ENCODE results near the gene ERN1.

The ERN1 gene

DNA sequence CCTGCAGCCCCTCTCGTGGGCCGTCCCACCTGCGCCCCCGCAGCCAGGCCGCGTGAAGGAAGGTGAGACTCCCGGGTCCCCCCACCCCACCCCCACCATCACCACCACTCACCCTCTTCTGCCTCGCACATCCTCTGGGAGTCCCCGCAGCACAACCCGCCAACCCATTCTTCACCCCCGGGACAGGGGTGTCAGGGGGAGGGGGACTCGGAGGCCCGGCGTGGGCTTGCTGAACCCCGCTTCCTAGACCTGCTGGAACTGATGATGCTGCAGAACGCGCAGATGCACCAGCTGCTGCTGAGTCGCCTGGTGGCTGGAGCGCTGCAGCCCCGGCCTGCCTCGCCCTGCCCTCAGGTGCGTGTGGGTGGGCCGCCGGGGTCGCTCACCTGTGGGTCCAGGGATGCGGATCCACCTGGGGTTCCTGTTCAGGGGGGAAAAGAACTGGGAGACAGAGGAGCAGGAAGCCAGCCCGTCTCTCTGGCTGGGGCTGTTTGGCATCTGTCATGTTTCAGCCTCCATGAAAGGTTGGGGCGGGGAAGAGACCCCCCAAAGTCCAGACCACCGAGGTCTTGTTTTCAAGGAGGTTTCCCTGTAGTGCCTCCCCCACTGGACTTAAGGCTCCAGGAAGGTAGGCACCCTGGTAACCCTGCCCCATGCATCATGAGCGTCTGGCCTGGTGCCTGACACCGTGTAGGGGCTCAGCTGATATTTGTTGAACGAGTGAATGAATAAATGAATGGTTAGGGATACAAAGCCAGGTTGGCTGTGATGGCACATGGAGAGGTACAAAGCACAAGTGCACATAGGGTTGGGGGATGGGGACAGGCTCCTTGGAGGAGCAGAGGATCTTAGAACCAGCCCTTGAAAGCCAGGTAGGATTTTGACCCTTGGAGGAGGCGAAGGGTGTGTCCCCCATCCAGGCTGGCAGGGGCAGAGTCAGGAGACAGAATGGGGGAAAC lies 130.9 kb downstream of the ERN1 start:
- TF ChIP-seq EZH2phosphoT487 (IDR thresholded peaks at IDR 0.05; ENCODE audit: low read length) = no peak
- Histone ChIP-seq H3F3A (ENCODE audit: insufficient read depth, low read length) (no peaks in the 10 kb centered on the region), H3K36me3 (replicated peaks; ENCODE audit: insufficient read depth, low read length) (no peaks in the 10 kb centered on the region), H4K20me1 (ENCODE audit: insufficient read depth, low read length) (no peaks in the 10 kb centered on the region), H3K9me2 (replicated peaks; ENCODE audit: insufficient read depth, low read length) (no peaks in the 10 kb centered on the region), H2AFZ (ENCODE audit: low read length) (peak overlapping the region; percentile 77), H3K4me1 (ENCODE audit: low read length) (no peaks in the 10 kb centered on the region), H3K9ac (ENCODE audit: low read length) (no peak overlapping the region; the same call in 1 of the 2 replicates), H3K27ac (ENCODE audit: low read length) (no peak overlapping the region), H3K4me2 (ENCODE audit: low read depth, low read length) (peak overlapping the region; percentile 83), H3K27me3 (replicated peaks; ENCODE audit: insufficient read depth, low read length) (no peaks in the 10 kb centered on the region), H3K9me3 (replicated peaks; ENCODE audit: insufficient read depth, low read length) (no peaks in the 10 kb centered on the region), H3K4me3 (ENCODE audit: low read length) (peak overlapping the region; percentile 70), H3K79me2 (ENCODE audit: low read length) (no peaks in the 10 kb centered on the region)
- DNase-seq = peak; percentile 59

DNA sequence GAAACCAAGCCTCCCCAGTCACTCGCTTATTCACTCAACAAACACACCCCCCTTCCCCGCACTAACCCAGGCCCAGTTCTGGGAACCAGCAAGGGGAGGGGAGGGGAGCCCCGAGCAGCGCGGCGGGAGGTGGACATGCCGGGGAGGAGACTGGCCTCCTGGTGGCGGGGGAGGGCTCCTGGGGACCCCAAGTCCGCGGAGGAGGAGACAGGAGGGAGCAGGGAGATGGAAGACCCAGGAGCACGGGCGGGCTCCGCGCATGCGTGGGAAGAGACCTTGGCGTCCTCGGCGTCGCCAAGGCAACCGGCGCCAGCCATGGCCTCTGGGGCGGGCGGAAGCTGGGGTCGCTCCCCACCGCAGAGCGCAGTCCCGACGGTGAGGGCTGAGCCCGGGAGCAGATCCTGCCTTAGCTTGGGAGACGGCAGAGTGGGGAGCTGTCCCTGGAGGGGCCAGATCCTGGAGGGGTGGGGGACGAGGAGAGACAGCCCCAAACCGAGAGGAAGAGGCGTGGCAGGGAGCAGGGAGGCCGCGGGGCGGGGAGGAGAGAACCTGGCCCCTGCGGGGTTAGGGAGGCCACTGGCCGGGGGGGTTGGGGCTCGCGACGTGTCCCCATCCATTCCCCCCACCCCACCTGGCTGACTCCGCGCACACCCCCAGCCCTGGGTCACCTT lies 131.8 kb downstream of the ERN1 start, which contains the start of gene PRR29:
PRR29 (plus strand) TSS at position 302 of the 671 bp plus-strand sequence; CDS start at position 316, 14 bp downstream.
- Histone ChIP-seq H2AFZ (ENCODE audit: low read length) (peak within 1 kb of the TSS; percentile 77), H3K27me3 (replicated peaks; ENCODE audit: insufficient read depth, low read length) (no peaks in the 10 kb centered on the region)
- DNase-seq = peak; percentile 49

DNA sequence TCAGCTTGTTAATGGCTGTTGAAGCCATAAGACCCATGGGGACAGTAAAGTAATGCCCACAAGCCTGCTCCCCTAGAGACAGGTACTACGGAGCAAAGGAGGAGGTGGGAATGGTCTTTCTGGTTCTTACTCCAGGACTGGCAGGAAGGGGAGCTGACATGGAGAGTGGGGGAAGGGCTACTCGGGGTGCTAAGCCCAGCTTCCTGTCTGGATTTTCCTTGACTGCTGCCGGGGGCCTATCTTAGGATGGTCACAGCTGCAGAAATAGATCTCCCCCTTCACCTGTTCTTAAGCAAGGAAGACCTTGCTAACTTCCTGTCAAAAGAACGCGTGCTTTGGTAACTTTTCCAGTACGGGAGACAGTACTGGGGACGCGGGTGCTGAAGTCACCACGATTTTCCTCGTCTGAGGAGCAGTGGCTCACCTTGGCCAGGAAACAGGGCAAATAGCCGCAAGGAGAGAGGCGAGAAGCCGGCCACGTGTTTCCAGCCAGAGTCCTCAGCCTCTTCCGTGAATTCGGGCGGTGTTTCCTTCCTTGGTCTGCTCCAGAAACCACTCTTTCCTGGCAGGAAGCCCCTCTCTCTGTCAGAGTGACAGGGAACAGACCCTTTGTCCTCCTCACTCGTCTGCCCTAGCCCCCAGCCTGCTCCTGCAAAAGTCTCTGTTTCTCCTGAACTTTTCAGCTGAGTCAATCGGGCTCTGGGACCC lies 132.4 kb downstream of the ERN1 start:
- no peaks in the 10 kb centered on the region for H3K79me2 ChIP-seq (ENCODE audit: low read length)
- H3K9ac ChIP-seq (ENCODE audit: low read length) = no peak overlapping the region
- no peaks in the 10 kb centered on the region for H4K20me1 ChIP-seq (ENCODE audit: insufficient read depth, low read length)
- H3K4me3 ChIP-seq (ENCODE audit: low read length) = no peak overlapping the region; the same call in 1 of the 2 replicates
- no peak for TF ChIP-seq EZH2 (optimal IDR thresholded peaks at IDR 0.05; ENCODE audit: low read depth, low read length)
- TF ChIP-seq EZH2phosphoT487 (IDR thresholded peaks at IDR 0.05; ENCODE audit: low read length) = no peak
- TF ChIP-seq, protein P1, sequence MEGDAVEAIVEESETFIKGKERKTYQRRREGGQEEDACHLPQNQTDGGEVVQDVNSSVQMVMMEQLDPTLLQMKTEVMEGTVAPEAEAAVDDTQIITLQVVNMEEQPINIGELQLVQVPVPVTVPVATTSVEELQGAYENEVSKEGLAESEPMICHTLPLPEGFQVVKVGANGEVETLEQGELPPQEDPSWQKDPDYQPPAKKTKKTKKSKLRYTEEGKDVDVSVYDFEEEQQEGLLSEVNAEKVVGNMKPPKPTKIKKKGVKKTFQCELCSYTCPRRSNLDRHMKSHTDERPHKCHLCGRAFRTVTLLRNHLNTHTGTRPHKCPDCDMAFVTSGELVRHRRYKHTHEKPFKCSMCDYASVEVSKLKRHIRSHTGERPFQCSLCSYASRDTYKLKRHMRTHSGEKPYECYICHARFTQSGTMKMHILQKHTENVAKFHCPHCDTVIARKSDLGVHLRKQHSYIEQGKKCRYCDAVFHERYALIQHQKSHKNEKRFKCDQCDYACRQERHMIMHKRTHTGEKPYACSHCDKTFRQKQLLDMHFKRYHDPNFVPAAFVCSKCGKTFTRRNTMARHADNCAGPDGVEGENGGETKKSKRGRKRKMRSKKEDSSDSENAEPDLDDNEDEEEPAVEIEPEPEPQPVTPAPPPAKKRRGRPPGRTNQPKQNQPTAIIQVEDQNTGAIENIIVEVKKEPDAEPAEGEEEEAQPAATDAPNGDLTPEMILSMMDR (IDR thresholded peaks at IDR 0.05; ENCODE audit: low read length) = no peak
- no peaks in the 10 kb centered on the region for H3K9me3 ChIP-seq (replicated peaks; ENCODE audit: insufficient read depth, low read length)
- DNase-seq = no peak
- H3K27me3 ChIP-seq (replicated peaks; ENCODE audit: insufficient read depth, low read length) = 0 out of 2 replicates have a peak, but pooled peaks cover 1% of the 10 kb centered on the region
- no peak overlapping the region for H3K27ac ChIP-seq (ENCODE audit: low read length)
- H3K4me2 ChIP-seq (ENCODE audit: low read depth, low read length) = no peak overlapping the region
- no peaks in the 10 kb centered on the region for H3K9me2 ChIP-seq (replicated peaks; ENCODE audit: insufficient read depth, low read length)
- H2AFZ ChIP-seq (ENCODE audit: low read length) = no peak overlapping the region
- H3K36me3 ChIP-seq (replicated peaks; ENCODE audit: insufficient read depth, low read length) = no peaks in the 10 kb centered on the region
- H3K4me1 ChIP-seq (ENCODE audit: low read length) = no peaks in the 10 kb centered on the region
- H3F3A ChIP-seq (ENCODE audit: insufficient read depth, low read length) = no peaks in the 10 kb centered on the region

More for the DNA sequence above, 131.8 kb downstream of the ERN1 start, which contains the start of gene PRR29:
- H3K9ac ChIP-seq (ENCODE audit: low read length) = no peak within 1 kb of the TSS; the same call in 1 of the 2 replicates
- H3K4me1 ChIP-seq (ENCODE audit: low read length) = no peaks in the 10 kb centered on the region
- TF ChIP-seq, protein P1 (IDR thresholded peaks at IDR 0.05; ENCODE audit: low read length) = no peak
- TF ChIP-seq EZH2phosphoT487 (IDR thresholded peaks at IDR 0.05; ENCODE audit: low read length) = no peak
- TF ChIP-seq EZH2 (optimal IDR thresholded peaks at IDR 0.05; ENCODE audit: low read depth, low read length) = no peak
- H3F3A ChIP-seq (ENCODE audit: insufficient read depth, low read length) = no peaks in the 10 kb centered on the region
- peak within 1 kb of the TSS; percentile 83 for H3K4me2 ChIP-seq (ENCODE audit: low read depth, low read length)
- H3K9me2 ChIP-seq (replicated peaks; ENCODE audit: insufficient read depth, low read length) = no peaks in the 10 kb centered on the region
- no peak within 1 kb of the TSS for H3K27ac ChIP-seq (ENCODE audit: low read length)
- no peaks in the 10 kb centered on the region for H3K9me3 ChIP-seq (replicated peaks; ENCODE audit: insufficient read depth, low read length)
- peak within 1 kb of the TSS; percentile 70 for H3K4me3 ChIP-seq (ENCODE audit: low read length)
- no peaks in the 10 kb centered on the region for H4K20me1 ChIP-seq (ENCODE audit: insufficient read depth, low read length)
- no peaks in the 10 kb centered on the region for H3K79me2 ChIP-seq (ENCODE audit: low read length)
- H3K36me3 ChIP-seq (replicated peaks; ENCODE audit: insufficient read depth, low read length) = no peaks in the 10 kb centered on the region
